ENCODE data around the gene GALNT10. TPM values are rescaled to one million over a fixed set of nuclear protein-coding genes. Genes with fewer than 3 reads are reported as not detected.

The GALNT10 gene
- total RNA-seq, 1 experiment from 2014 or later = 23.4 TPM

DNA sequence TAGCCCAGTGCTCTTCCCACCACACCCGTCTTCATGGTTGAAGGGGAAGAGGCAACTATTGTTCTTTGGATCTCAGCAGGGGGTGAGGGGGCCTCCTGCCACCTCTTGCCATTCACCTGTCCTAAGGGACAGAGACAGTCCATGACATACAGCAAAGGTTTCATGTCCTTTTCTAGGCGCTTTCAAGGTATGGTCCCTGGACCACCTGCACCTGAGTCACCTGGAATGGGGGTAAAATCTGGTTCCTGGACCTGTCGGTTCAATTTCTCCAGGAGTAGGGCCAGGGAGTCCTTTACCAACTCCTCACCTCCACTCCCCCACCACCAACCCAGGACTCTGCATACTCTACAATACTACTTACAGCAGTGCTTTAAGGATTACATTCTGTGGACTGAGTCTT, 221.8 kb downstream of the GALNT10 start:
- H3K4me3 ChIP-seq (ENCODE audit: low read depth, low read length) = no peak overlapping the region
- H3K27me3 ChIP-seq (replicated peaks; ENCODE audit: control insufficient read depth, insufficient read depth, low read length) = no peaks in the 10 kb centered on the region
- H3K36me3 ChIP-seq (ENCODE audit: control insufficient read depth, insufficient read depth, low read length) = no peaks in the 10 kb centered on the region
- no peaks in the 10 kb centered on the region for H3K9me3 Mint-ChIP-seq (ENCODE audit: unreplicated experiment)
- H3K27ac Mint-ChIP-seq (ENCODE audit: unreplicated experiment) = no peak overlapping the region
- DNase-seq = no peak
- H3K36me3 Mint-ChIP-seq (ENCODE audit: insufficient read depth, unreplicated experiment) = peaks cover 10% of the 10 kb centered on the region
- H3K27me3 Mint-ChIP-seq (ENCODE audit: insufficient read depth, unreplicated experiment) = no peaks in the 10 kb centered on the region
- no peaks in the 10 kb centered on the region; the same call in 1 of the 2 replicates for H3K4me1 ChIP-seq
- ChIA-PET CTCF (no interaction called here), POLR2A (no interaction called here)
- peaks cover 9% of the 10 kb centered on the region for H3K4me1 Mint-ChIP-seq (ENCODE audit: low read depth, unreplicated experiment)
- H3K9me3 ChIP-seq = no peaks in the 10 kb centered on the region
- no TSS peak for BruUV-seq (replicated peaks)
- H3K4me3 Mint-ChIP-seq (ENCODE audit: unreplicated experiment) = no peak overlapping the region
- intact Hi-C loops (cut with micrococcal nuclease; ENCODE audit: unreplicated experiment) = no loop called here
- TF ChIP-seq, protein P1, sequence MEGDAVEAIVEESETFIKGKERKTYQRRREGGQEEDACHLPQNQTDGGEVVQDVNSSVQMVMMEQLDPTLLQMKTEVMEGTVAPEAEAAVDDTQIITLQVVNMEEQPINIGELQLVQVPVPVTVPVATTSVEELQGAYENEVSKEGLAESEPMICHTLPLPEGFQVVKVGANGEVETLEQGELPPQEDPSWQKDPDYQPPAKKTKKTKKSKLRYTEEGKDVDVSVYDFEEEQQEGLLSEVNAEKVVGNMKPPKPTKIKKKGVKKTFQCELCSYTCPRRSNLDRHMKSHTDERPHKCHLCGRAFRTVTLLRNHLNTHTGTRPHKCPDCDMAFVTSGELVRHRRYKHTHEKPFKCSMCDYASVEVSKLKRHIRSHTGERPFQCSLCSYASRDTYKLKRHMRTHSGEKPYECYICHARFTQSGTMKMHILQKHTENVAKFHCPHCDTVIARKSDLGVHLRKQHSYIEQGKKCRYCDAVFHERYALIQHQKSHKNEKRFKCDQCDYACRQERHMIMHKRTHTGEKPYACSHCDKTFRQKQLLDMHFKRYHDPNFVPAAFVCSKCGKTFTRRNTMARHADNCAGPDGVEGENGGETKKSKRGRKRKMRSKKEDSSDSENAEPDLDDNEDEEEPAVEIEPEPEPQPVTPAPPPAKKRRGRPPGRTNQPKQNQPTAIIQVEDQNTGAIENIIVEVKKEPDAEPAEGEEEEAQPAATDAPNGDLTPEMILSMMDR (IDR thresholded peaks at IDR 0.05; ENCODE audit: insufficient read depth in 1 of 2, low read depth in 1 of 2, low read length in 1 of 2, severe bottlenecking in 1 of 2, unreplicated experiment in 1 of 2) = no peak

DNA sequence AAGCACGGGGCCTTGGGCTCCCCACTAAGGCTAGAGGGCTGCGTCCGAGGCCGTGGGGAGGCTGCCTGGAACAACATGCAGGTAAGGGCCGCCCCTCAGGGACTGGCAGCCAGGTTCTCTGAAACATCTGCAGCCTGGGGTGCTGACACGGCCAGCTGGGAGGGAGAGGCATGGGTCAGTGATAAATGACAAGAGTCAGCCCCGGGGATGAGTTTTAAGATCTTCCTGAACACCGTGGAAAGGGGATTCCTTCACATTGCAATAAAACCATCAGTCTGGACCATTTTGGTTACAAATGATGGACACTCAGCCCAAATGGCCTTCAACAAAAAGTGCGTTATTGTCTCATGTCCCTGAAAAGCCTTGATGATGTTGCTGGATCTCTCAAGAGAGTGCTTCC, 222.4 kb downstream of the GALNT10 start:
- no TSS peak for BruUV-seq (replicated peaks)
- Mint-ChIP-seq H3K4me3 (ENCODE audit: unreplicated experiment) (no peak overlapping the region), H3K4me1 (ENCODE audit: low read depth, unreplicated experiment) (peaks cover 8% of the 10 kb centered on the region)

DNA sequence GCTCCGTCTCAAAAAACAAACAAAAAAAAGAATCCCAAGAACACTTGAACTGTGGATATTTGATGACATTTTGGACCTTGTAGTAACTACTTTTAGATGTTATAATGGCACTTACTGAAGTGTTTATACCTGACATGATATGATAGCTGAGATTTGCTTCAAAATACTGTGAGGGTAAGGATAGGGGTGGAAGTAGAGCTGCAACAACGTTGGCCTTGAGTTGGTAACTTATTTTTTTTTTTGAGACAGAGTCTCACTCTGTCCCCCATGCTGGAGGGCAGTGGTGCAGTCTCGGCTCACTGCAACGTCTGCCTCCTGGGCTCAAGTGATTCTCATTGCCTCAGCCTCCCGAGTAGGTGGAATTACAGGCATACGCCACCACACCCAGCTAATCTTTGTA, 224.6 kb downstream of the GALNT10 start:
- no peak for DNase-seq
- intact Hi-C loops (cut with micrococcal nuclease; ENCODE audit: unreplicated experiment) = no loop called here
- POLR2A ChIA-PET = no interaction called here
- Histone ChIP-seq H3K4me3 (ENCODE audit: low read depth, low read length) (no peak overlapping the region), H3K36me3 (ENCODE audit: control insufficient read depth, insufficient read depth, low read length) (no peaks in the 10 kb centered on the region), H3K4me1 (no peaks in the 10 kb centered on the region), H3K9me3 (no peaks in the 10 kb centered on the region), H3K27me3 (replicated peaks; ENCODE audit: control insufficient read depth, insufficient read depth, low read length) (no peaks in the 10 kb centered on the region)
- no peaks in the 10 kb centered on the region for H3K9me3 Mint-ChIP-seq (ENCODE audit: unreplicated experiment)
- H3K27ac Mint-ChIP-seq (ENCODE audit: unreplicated experiment) = no peak overlapping the region
- H3K27me3 Mint-ChIP-seq (ENCODE audit: insufficient read depth, unreplicated experiment) = no peaks in the 10 kb centered on the region
- H3K4me1 Mint-ChIP-seq (ENCODE audit: low read depth, unreplicated experiment) = no peaks in the 10 kb centered on the region
- H3K36me3 Mint-ChIP-seq (ENCODE audit: insufficient read depth, unreplicated experiment) = peaks cover 15% of the 10 kb centered on the region
- TF ChIP-seq, protein P1 (IDR thresholded peaks at IDR 0.05; ENCODE audit: insufficient read depth in 1 of 2, low read depth in 1 of 2, low read length in 1 of 2, severe bottlenecking in 1 of 2, unreplicated experiment in 1 of 2) = no peak
- CTCF ChIA-PET = interaction anchor here (1.0 kb wide), 1 partner anchor 10 kb away, joined by 3 read pairs; no protein-coding TSS in a partner anchor
- no peak overlapping the region for H3K4me3 Mint-ChIP-seq (ENCODE audit: unreplicated experiment)
- BruUV-seq (replicated peaks) = no TSS peak

More for the DNA sequence above, 222.4 kb downstream of the GALNT10 start:
- Mint-ChIP-seq H3K36me3 (ENCODE audit: insufficient read depth, unreplicated experiment) (peaks cover 10% of the 10 kb centered on the region), H3K27me3 (ENCODE audit: insufficient read depth, unreplicated experiment) (no peaks in the 10 kb centered on the region), H3K27ac (ENCODE audit: unreplicated experiment) (no peak overlapping the region), H3K9me3 (ENCODE audit: unreplicated experiment) (no peaks in the 10 kb centered on the region)
- H3K4me1 ChIP-seq = no peaks in the 10 kb centered on the region; the same call in 1 of the 2 replicates
- TF ChIP-seq, protein P1 (IDR thresholded peaks at IDR 0.05; ENCODE audit: insufficient read depth in 1 of 2, low read depth in 1 of 2, low read length in 1 of 2, severe bottlenecking in 1 of 2, unreplicated experiment in 1 of 2) = no peak
- intact Hi-C loops (cut with micrococcal nuclease; ENCODE audit: unreplicated experiment) = no loop called here
- ChIA-PET CTCF (no interaction called here), POLR2A (no interaction called here)
- no peak for DNase-seq
- H3K36me3 ChIP-seq (ENCODE audit: control insufficient read depth, insufficient read depth, low read length) = no peaks in the 10 kb centered on the region
- no peaks in the 10 kb centered on the region for H3K27me3 ChIP-seq (replicated peaks; ENCODE audit: control insufficient read depth, insufficient read depth, low read length)
- H3K9me3 ChIP-seq = no peaks in the 10 kb centered on the region
- no peak overlapping the region for H3K4me3 ChIP-seq (ENCODE audit: low read depth, low read length)
